CD4-positive, alpha-beta T cell treated with Interleukin-21 for 1 hour (primary cell): ENCODE results near the gene SAC3D1.

ENCODE experiments used
- DNase-seq: peaks from one replicate; pipeline ENCODE4 v3.0.0-alpha.2; 2020

The SAC3D1 gene

GRCh38 chr11:65027213-65028067 lies 13.6 kb upstream of the SAC3D1 start, which contains the start of gene SNX15:
TSS of gene SNX15 (plus strand) at chr11:65027439. CDS start at chr11:65027538, 99 bp downstream.
- DNase-seq = peak; percentile 97

DNA sequence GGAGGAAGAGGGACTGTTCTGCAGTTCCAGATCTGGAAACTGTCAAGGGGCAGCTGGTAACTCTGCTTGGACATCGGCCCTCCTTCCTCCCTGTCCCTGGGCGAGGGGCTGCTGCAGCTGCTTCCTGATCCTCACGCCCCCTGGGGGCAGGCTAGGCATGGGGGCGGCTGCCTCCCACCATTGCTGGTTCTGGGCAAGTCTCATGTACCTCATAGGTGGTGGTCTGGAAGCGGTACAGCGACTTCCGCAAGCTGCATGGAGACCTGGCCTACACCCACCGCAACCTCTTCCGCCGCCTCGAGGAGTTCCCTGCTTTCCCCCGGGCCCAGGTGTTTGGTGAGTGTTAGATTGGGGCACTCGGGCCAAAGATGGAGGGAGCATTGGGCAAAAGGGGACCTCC lies 8.8 kb upstream of the SAC3D1 start:
- DNase-seq = no peak

- no peak for DNase-seq
Observed at GRCh38 chr11:65034423-65034822, 6.6 kb upstream of the SAC3D1 start.

DNA sequence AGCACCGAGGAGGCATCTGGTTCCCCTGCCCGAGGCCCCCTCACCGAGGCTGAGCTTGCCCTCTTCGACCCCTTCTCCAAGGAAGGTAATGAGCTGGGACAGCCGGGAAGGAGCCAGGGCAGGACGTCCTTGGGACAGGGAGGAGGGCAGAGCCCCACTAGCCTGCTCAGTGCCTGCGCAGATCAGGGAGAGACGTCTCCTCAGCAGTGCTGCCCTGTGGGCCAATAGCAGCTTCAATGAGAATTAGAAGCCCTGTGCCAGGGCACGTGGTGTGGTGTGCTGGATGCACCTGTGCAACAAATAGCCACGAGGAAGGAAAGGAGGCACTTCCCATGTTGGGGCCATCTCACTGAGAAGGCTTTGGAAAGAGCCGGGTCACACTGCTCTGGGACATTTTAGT lies 5.4 kb upstream of the SAC3D1 start:
- DNase-seq = no peak

- no peak for DNase-seq
Observed at GRCh38 chr11:65036931-65037330, 4.1 kb upstream of the SAC3D1 start.

GRCh38 chr11:65040520-65040846 lies 527 bp upstream of the SAC3D1 start:
- no peak for DNase-seq

DNA sequence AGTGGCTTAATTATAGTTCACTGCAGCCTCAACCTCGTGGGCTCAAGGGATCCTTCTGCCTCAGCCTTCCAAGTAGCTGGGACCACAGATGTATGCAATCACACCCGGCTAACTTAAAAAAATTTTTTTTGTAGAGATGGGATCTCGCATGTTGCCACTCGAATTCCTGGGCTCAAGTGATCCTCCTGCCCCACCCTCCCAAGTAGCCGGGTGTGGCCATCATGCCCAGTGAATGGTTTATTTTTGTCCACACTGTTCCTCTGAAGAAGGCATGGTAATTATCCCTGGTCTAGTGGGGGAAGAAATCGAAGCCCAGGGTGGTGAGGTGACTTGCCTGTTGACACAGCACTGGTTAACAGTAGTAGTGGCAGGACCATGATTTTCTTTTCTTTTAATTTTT lies 1.9 kb downstream of the SAC3D1 start:
- DNase-seq = no peak

- no peak for DNase-seq
Observed at GRCh38 chr11:65043881-65044501, 3.0 kb downstream of the SAC3D1 start.

GRCh38 chr11:65045061-65045460 lies 4.1 kb downstream of the SAC3D1 start:
- DNase-seq = no peak

- no peak for DNase-seq
Observed at GRCh38 chr11:65045728-65046127, 4.7 kb downstream of the SAC3D1 start.

- DNase-seq = peak; percentile 26
Observed at GRCh38 chr11:65047581-65048422, 6.8 kb downstream of the SAC3D1 start.

DNA sequence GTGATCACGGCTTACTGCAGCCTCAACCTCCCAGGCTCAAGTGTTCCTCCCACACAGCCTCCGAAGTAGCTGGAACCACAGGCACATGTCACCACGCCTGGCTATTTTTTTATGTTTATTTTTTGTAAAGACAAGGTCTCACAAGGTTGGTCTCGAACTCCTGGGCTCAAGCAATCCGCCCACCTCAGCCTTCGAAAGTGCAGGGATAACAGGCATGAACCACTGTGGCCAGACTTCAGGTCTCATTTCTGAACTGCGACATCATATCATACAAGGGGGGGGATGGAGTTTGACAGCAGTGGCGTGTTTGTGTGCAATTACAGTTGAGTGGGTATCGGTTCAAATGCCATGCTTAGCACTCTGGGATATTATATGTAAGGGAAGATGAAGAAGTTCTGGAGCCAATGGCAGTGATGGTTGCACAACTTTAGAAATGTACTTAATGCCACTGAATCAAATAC lies 10.4 kb downstream of the SAC3D1 start:
- DNase-seq = no peak

DNA sequence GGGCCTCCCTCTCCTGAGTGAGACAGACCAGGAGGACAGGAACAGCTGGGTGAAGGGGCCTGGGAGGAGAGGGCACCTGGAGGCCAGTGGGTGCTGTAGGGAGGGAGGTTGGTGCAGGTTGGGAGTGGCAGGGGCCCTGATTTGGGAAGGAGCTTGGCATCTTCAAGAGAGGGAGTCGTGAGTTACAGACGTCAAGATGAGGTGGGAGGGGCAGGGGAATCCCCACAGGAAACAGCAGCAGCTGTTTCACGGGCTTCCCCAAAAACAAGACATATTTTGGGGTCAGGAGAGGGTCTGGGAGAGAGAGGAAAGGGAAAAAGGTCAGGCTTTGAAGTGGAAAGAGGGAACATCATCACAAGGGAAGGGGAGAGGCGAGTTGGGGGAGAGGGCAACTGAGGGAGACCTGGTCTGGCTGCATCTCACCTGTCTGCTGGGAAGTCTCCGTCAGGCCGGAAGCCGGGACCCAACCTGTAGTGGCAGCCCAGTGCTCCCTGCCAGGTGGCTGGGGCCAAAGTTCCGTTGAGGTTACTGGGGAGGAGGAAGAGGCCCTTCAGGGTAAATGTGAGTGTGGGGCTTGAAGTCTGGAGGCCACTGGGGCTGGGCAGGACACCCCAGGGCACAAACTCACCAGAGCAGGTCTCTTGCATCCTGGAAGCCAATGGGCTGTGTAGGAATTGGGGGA lies 13.0 kb downstream of the SAC3D1 start:
- DNase-seq = peak; percentile 43

DNA sequence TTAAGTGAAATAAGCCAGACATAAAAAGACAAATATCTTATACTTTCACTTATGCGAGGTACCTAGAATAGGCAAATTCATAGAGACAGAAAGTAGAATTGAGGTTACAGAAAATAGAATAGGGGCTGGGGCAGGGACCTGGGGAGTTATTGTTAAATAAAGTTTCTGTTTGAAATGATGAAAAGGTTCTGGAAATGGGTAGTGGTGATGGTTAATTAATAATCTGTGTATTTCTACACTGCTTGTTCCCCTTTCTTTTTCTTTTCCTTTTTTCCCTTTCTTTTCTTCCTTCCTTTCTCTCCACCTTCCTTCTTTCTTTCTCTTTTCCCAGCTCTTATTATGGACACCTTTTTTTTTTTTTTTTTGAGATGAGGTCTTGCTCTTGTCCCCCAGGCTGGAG lies 14.5 kb downstream of the SAC3D1 start:
- DNase-seq = no peak

- DNase-seq = no peak
Observed at GRCh38 chr11:65056999-65057398, 16.0 kb downstream of the SAC3D1 start.

GRCh38 chr11:65057526-65057925 lies 16.5 kb downstream of the SAC3D1 start:
- DNase-seq = no peak

DNA sequence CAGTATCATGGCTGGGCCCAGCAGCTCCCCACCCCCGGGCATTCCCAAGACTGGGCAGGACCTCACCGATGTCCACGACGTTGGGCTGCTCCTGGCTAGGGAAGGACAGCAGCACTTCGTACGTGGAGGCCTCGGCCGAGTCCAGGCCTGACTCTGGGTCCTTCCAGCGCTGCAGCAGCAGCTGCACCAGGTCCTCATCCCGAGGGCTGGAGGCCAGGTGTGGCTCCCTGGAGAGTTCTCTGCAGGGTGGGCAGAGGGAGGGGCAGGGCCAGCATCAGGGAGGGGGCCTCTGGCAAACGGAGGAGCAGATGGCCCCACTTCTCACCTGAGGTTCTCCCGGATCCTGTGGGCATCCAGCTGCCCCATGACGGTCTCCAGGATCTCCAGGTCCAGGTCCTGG lies 17.0 kb downstream of the SAC3D1 start:
- DNase-seq = no peak

GRCh38 chr11:65058419-65059054 lies 17.5 kb downstream of the SAC3D1 start, which contains the start of gene NAALADL1:
TSS of gene NAALADL1 (minus strand) at chr11:65058553. CDS start at chr11:65058521, 32 bp downstream.
- DNase-seq = no peak

GRCh38 chr11:65059523-65059922 lies 18.5 kb downstream of the SAC3D1 start:
- DNase-seq = no peak

GRCh38 chr11:65059959-65060824 lies 19.2 kb downstream of the SAC3D1 start:
- no peak for DNase-seq

DNA sequence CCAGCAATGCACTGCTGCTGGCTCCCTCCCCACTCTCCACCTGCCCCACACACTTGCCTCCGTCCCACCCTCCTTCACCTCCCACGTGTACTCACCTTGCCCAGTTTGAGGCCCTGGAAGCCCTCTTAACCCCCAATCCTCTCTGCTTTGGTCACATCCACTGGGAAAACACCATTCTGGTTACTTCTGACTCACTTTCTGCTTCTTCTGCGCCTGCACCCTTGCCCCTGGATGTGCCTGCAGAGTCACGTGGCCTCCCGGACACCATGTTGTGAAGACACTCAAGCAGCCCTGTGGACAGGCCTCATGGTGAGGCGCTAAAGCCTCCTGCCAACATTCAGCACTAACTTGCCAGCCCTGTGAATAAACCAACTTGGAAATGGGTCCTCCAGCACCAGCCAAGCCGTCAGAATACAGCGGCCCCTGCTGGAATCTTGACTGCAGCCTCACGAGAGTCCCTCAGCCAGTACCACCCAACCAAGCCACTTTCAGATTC lies 20.0 kb downstream of the SAC3D1 start:
- no peak for DNase-seq
